ENCODE data around the gene ADAMTSL3.

Gene ADAMTSL3

GRCh38 chr15:84001037-84001436 is 347.1 kb downstream of the ADAMTSL3 start:
- no peak for TF ChIP-seq CTCF (IDR thresholded peaks at IDR 0.05; ENCODE audit: borderline replicate concordance, control extremely low read depth, extremely low read depth, insufficient read depth, missing control alignments)
- in situ Hi-C loops (cut with MboI; ENCODE audit: low sequenced_read_pairs, unreplicated experiment): loop anchor here (25.0 kb wide), 1 partner anchor 264 kb away; no protein-coding TSS in a partner anchor
- no peak for DNase-seq (ENCODE audit: low spot score)

- in situ Hi-C loops (cut with MboI; ENCODE audit: low sequenced_read_pairs, unreplicated experiment): loop anchor here (25.0 kb wide), 1 partner anchor 264 kb away; no protein-coding TSS in a partner anchor
Observed at GRCh38 chr15:84001655-84002054, 347.7 kb downstream of the ADAMTSL3 start.

DNA sequence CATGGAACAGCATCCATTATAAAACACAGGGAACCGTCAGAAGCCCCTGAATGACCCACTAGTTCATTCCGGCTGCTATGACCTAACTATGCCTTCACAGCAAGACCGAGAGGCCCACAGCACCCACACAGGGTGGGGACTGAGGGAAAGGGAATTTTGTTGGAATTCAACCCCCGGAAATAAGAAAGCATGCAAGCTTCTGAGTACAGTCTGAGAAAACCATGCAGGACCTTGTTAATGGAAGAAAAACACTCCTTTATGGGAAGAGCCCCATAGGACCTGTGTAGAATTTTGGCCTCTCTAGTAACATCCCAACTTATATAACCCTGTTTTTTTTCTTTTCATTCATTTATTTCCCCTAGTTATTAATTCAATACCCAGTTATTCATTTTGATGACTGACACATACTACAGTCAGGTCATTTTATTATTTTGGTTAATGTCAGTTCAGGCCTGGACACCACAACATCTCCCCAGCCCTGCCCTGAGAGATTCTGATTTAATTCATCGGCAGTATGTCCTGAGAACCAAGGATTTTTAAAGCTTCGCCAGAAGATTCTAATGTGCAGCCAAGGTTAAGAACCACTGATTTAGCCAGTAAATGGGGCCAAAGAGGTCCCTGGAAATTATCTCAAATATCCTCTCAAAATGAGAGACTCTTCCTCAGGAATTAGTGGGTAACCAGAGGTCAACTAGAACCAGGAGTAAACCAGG is 350.0 kb downstream of the ADAMTSL3 start:
- TF ChIP-seq CTCF (IDR thresholded peaks at IDR 0.05; ENCODE audit: borderline replicate concordance, control extremely low read depth, extremely low read depth, insufficient read depth, missing control alignments): no peak
- in situ Hi-C loops (cut with MboI; ENCODE audit: low sequenced_read_pairs, unreplicated experiment): loop anchor here (25.0 kb wide), 1 partner anchor 267 kb away; no protein-coding TSS in a partner anchor
- no peak for DNase-seq (ENCODE audit: low spot score)

More at GRCh38 chr15:84001655-84002054, 347.7 kb downstream of the ADAMTSL3 start:
- DNase-seq (ENCODE audit: low spot score): no peak
- TF ChIP-seq CTCF (IDR thresholded peaks at IDR 0.05; ENCODE audit: borderline replicate concordance, control extremely low read depth, extremely low read depth, insufficient read depth, missing control alignments): no peak

DNA sequence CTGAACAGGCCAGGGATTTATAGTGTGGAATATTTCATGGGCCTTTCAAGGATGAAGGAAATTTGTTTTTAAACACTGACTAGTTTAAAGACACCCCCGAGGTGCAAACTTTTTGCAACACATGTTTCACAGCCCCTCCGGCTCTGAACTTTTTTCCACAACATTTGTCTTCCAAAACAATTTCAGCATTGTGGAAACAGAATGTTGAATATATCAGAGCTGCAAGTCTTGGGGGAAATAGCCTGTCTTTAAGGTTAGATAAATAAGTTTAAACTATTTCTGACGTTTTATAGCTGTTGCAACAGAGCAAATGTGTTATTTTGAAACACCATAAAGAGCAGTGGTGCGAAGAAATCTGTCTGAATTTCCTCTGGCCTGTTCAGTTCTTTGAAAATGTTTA is 352.5 kb downstream of the ADAMTSL3 start:
- no peak for TF ChIP-seq CTCF (IDR thresholded peaks at IDR 0.05; ENCODE audit: borderline replicate concordance, control extremely low read depth, extremely low read depth, insufficient read depth, missing control alignments)
- in situ Hi-C loops (cut with MboI; ENCODE audit: low sequenced_read_pairs, unreplicated experiment): loop anchor here (25.0 kb wide), 1 partner anchor 269 kb away; no protein-coding TSS in a partner anchor

DNA sequence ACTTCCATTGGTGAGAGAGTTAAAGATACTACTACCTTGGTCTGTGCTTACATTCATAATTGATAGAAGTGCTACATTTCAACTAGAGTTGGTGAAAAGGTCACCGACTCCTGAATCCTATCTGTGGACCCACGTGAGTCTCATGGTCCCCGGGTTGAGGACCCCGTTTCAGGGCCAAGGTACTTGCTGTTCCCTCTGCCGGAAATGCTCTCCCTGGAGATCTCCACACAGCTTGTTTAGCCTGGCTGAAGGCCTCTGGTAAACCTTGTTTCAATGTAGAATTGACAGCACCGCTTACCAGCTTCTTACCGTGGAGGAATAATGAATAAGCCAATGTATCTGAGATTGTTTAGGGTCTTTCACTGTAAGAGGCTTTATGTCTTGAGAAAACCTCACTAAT is 355.7 kb downstream of the ADAMTSL3 start:
- no peak for TF ChIP-seq CTCF (IDR thresholded peaks at IDR 0.05; ENCODE audit: borderline replicate concordance, control extremely low read depth, extremely low read depth, insufficient read depth, missing control alignments)
- no peak for DNase-seq (ENCODE audit: low spot score)
- in situ Hi-C loops (cut with MboI; ENCODE audit: low sequenced_read_pairs, unreplicated experiment): loop anchor here (25.0 kb wide), 1 partner anchor 272 kb away; no protein-coding TSS in a partner anchor

More for the DNA sequence above, 352.5 kb downstream of the ADAMTSL3 start:
- DNase-seq (ENCODE audit: low spot score): no peak

GRCh38 chr15:84010246-84010645 is 356.3 kb downstream of the ADAMTSL3 start:
- in situ Hi-C loops (cut with MboI; ENCODE audit: low sequenced_read_pairs, unreplicated experiment): loop anchor here (25.0 kb wide), 1 partner anchor 273 kb away; no protein-coding TSS in a partner anchor
- no peak for DNase-seq (ENCODE audit: low spot score)
- no peak for TF ChIP-seq CTCF (IDR thresholded peaks at IDR 0.05; ENCODE audit: borderline replicate concordance, control extremely low read depth, extremely low read depth, insufficient read depth, missing control alignments)

Data from GM13976 (cell line).